ENCODE measurements around the gene CD58. TPM values are rescaled to one million over a fixed set of nuclear protein-coding genes. Genes with fewer than 3 reads are reported as not detected.
A peak's percentile ranks its signal among the peaks of the same experiment; 100 is the strongest.

The CD58 gene
- total and polyA plus RNA-seq, 9 of the 15 experiments (the other 6 are each of a cell fraction or from before 2014, with no cell fraction given), result 18.1 to 113 (median 37.4) TPM

DNA sequence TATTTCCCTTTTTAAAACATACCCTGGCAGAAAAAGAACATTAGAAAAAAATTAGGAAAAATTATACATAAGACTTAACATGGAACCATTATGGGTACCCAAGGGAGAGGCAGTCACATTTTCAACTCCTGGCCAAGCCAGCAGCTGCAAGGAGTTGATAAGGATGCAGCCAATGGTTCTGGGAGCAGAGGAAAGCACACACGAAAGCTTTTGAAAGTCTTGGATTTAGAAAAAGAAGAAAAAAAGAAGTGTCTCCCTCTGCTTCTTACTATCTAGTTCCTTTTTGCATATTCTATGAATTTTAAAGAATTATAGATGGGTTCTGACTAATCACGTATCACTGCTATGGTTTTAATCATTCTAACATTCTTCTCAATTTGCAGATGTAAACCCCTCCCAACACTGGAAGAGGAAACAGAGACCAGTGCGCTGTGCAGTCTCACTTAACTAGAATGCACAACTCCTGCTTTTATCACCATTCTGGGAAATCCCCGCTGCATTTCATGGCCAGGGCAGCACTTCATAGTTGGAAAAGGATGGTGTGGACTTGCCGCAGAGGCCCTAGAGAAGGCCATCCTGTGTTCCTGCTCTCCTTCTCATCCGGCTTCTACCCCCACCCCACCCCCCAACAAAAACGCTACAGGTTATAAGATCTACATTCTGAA is 2.7 kb upstream of the CD58 start (continued):
- TF ChIP-seq NR2C2 (CRISPR knock-in tag; IDR thresholded peaks at IDR 0.05) (no peak), NR2C2 (tag; IDR thresholded peaks at IDR 0.05) (no peak), ARID2 (IDR thresholded peaks at IDR 0.05) (no peak), ZFX (CRISPR knock-in tag; IDR thresholded peaks at IDR 0.05) (no peak), ZNF445 (CRISPR knock-in tag; IDR thresholded peaks at IDR 0.05; ENCODE audit: low read depth) (no peak), HNRNPK (IDR thresholded peaks at IDR 0.05; ENCODE audit: low read depth, low read length, poor library complexity, severe bottlenecking) (no peak), ZNF584 (CRISPR knock-in tag; IDR thresholded peaks at IDR 0.05; ENCODE audit: low read depth) (peak; percentile 57; the same call in 1 of the 2 replicates), ZBTB17 (CRISPR knock-in tag; IDR thresholded peaks at IDR 0.05) (no peak), ZNF408 (CRISPR knock-in tag; IDR thresholded peaks at IDR 0.05; ENCODE audit: low read depth) (no peak), EHMT2 (IDR thresholded peaks at IDR 0.05) (peak; percentile 78), XRCC5 (IDR thresholded peaks at IDR 0.05; ENCODE audit: low read depth, low read length) (no peak), CEBPB (tag; IDR thresholded peaks at IDR 0.05) (no peak), ZNF140 (CRISPR knock-in tag; IDR thresholded peaks at IDR 0.05) (no peak), CHD1 (IDR thresholded peaks at IDR 0.05; ENCODE audit: low read length) (no peak), RBBP5 (IDR thresholded peaks at IDR 0.05; ENCODE audit: borderline replicate concordance, insufficient read depth, low read length, poor library complexity, severe bottlenecking) (no peak), MEF2D (tag; conservative IDR thresholded peaks at IDR 0.05; ENCODE audit: low read depth) (no peak), ATF1 (CRISPR knock-in tag; IDR thresholded peaks at IDR 0.05) (no peak), ATF1 (tag; IDR thresholded peaks at IDR 0.05) (no peak)
- TF ChIP-seq, protein P1, sequence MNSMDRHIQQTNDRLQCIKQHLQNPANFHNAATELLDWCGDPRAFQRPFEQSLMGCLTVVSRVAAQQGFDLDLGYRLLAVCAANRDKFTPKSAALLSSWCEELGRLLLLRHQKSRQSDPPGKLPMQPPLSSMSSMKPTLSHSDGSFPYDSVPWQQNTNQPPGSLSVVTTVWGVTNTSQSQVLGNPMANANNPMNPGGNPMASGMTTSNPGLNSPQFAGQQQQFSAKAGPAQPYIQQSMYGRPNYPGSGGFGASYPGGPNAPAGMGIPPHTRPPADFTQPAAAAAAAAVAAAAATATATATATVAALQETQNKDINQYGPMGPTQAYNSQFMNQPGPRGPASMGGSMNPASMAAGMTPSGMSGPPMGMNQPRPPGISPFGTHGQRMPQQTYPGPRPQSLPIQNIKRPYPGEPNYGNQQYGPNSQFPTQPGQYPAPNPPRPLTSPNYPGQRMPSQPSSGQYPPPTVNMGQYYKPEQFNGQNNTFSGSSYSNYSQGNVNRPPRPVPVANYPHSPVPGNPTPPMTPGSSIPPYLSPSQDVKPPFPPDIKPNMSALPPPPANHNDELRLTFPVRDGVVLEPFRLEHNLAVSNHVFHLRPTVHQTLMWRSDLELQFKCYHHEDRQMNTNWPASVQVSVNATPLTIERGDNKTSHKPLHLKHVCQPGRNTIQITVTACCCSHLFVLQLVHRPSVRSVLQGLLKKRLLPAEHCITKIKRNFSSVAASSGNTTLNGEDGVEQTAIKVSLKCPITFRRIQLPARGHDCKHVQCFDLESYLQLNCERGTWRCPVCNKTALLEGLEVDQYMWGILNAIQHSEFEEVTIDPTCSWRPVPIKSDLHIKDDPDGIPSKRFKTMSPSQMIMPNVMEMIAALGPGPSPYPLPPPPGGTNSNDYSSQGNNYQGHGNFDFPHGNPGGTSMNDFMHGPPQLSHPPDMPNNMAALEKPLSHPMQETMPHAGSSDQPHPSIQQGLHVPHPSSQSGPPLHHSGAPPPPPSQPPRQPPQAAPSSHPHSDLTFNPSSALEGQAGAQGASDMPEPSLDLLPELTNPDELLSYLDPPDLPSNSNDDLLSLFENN (IDR thresholded peaks at IDR 0.05; ENCODE audit: low read depth in 2 of 2, low read length in 2 of 2), result no peak
- TF ChIP-seq, protein P2, sequence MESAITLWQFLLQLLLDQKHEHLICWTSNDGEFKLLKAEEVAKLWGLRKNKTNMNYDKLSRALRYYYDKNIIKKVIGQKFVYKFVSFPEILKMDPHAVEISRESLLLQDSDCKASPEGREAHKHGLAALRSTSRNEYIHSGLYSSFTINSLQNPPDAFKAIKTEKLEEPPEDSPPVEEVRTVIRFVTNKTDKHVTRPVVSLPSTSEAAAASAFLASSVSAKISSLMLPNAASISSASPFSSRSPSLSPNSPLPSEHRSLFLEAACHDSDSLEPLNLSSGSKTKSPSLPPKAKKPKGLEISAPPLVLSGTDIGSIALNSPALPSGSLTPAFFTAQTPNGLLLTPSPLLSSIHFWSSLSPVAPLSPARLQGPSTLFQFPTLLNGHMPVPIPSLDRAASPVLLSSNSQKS (CRISPR knock-in tag; IDR thresholded peaks at IDR 0.05), result no peak
- TF ChIP-seq, protein P3, sequence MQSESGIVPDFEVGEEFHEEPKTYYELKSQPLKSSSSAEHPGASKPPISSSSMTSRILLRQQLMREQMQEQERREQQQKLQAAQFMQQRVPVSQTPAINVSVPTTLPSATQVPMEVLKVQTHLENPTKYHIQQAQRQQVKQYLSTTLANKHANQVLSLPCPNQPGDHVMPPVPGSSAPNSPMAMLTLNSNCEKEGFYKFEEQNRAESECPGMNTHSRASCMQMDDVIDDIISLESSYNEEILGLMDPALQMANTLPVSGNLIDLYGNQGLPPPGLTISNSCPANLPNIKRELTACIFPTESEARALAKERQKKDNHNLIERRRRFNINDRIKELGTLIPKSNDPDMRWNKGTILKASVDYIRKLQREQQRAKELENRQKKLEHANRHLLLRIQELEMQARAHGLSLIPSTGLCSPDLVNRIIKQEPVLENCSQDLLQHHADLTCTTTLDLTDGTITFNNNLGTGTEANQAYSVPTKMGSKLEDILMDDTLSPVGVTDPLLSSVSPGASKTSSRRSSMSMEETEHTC (IDR thresholded peaks at IDR 0.05), result no peak
- TF ChIP-seq, protein P4, sequence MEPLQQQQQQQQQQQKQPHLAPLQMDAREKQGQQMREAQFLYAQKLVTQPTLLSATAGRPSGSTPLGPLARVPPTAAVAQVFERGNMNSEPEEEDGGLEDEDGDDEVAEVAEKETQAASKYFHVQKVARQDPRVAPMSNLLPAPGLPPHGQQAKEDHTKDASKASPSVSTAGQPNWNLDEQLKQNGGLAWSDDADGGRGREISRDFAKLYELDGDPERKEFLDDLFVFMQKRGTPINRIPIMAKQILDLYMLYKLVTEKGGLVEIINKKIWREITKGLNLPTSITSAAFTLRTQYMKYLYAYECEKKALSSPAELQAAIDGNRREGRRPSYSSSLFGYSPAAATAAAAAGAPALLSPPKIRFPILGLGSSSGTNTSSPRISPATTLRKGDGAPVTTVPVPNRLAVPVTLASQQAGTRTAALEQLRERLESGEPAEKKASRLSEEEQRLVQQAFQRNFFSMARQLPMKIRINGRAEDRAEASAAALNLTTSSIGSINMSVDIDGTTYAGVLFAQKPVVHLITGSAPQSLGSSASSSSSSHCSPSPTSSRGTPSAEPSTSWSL (CRISPR knock-in tag; IDR thresholded peaks at IDR 0.05; ENCODE audit: borderline replicate concordance), result no peak
